22Rv1 (cell line): ENCODE results near the gene PRDX6.
"Not testable (repeated sequence)": the region's sequence is repeated elsewhere in the genome, so short reads cannot be mapped to it uniquely, and the experiment has no call there.

Experiments used
- H3K27ac ChIP-seq: fragments of 450-650 bp; 2 replicates; pipeline ENCODE4 v1.5.1; 2017
- CTCF ChIP-seq: fragments of 450-650 bp; IDR thresholded peaks from 2 replicates; pipeline ENCODE4 v1.5.1; 2017; ENCODE audit warnings: mild to moderate bottlenecking
- ZFX ChIP-seq: fragments of 450-650 bp; IDR thresholded peaks from 2 replicates; pipeline ENCODE4 v1.6.1; 2017; ENCODE audit warnings: antibody characterized with exemption, borderline replicate concordance

PRDX6 gene

GRCh38 chr1:173488001-173488400, 10.9 kb downstream of the PRDX6 start:
- TF ChIP-seq ZFX (no peak), CTCF (no peak)
- H3K27ac ChIP-seq, result no peak overlapping the region

GRCh38 chr1:173489149-173489600, 12.0 kb downstream of the PRDX6 start:
- H3K27ac ChIP-seq, result no peak overlapping the region

GRCh38 chr1:173489929-173490328, 12.8 kb downstream of the PRDX6 start:
- no peak overlapping the region for H3K27ac ChIP-seq
- TF ChIP-seq CTCF (no peak), ZFX (no peak)

More at GRCh38 chr1:173489149-173489600, 12.0 kb downstream of the PRDX6 start:
- TF ChIP-seq ZFX (no peak), CTCF (no peak)

GRCh38 chr1:173491508-173491907, 14.4 kb downstream of the PRDX6 start:
- H3K27ac ChIP-seq, result no peak overlapping the region
- TF ChIP-seq CTCF (no peak), ZFX (no peak)

GRCh38 chr1:173493125-173493524, 16.0 kb downstream of the PRDX6 start:
- not testable (repeated sequence) for H3K27ac ChIP-seq

- H3K27ac ChIP-seq, result no peak overlapping the region
- no peak for TF ChIP-seq ZFX
- no peak for TF ChIP-seq CTCF
These were observed 18.6 kb downstream of the PRDX6 start for GRCh38 chr1:173495609-173496267.

GRCh38 chr1:173496757-173497320, 19.7 kb downstream of the PRDX6 start:
- H3K27ac ChIP-seq, result no peak overlapping the region
- no peak for TF ChIP-seq ZFX
- TF ChIP-seq CTCF, result no peak
